GM19395 (cell line): ENCODE measurements around the gene FKBP15.
"Not testable (repeated sequence)": the region's sequence is repeated elsewhere in the genome, so short reads cannot be mapped to it uniquely, and the experiment has no call there.

ENCODE experiments used
- ATAC-seq: cut with Tn5 transposase; IDR thresholded peaks from one replicate; pipeline ENCODE4 v1.9.1; 2021; ENCODE audit warnings: mild to moderate bottlenecking, moderate library complexity; ENCODE audit not compliant: unreplicated experiment

The FKBP15 gene

DNA sequence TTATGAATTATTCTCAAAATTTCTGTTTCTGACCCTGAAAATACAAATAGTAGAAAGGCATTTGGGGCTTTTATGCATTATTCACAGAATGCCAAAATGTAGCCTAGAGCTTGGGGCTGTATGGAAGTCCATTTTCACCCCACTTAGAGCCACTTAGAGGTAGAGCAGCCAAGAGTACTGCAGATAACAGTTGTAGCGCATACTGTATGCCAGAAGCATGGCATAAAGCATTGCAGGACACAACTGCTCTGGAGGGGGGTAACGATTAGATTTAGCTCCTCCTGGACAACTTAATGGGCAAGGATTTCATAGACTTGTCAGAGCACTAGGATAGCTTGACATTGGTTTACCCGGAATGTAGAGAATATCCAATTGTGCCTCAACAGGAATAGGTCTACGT lies 15.9 kb upstream of the FKBP15 start:
- ATAC-seq = no peak

DNA sequence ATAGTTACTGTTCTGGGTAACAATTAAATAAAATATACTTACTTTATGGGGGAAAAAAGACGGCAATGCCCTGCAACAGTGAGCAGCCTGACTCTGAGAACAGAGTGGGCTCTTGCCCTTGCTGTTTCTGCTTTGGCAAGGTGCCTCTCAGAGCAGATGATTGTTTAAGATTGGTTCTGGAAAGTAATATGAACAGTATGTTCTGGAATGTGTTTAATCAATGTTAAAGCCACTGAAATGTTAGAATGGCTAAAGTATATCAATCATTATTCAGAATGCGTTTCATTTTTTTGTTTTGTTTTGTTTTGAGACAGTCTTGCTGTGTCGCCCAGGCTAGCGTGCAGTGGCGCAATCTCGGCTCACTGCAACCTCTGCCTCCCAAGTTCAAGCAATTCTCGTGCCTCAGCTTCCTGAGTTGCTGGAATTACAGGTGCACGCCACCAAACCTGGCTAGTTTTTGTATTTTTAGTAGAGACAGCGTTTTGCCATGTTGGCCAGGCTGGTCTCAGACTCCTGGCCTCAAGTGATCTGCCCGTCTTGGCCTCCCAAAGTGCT lies 14.7 kb upstream of the FKBP15 start:
- not testable (repeated sequence) for ATAC-seq

DNA sequence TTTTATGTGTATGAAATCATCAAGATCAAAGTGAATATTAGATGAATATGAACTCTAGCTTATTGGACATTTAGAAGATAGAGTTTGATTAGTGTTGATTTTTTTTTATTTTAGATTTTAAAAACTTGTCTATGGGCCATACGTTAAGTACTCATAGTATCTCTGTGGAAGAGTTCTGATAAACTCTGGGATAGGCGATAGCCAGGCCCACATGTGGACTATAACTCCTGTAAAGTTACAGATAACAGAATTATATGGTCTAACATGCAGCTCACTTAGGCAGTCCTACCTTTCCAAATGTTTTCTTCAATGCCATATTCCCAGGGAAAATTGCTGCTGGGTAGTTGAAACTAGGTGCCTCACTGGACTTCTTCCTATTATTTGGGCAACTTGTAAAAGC lies 10.6 kb upstream of the FKBP15 start:
- ATAC-seq = no peak

DNA sequence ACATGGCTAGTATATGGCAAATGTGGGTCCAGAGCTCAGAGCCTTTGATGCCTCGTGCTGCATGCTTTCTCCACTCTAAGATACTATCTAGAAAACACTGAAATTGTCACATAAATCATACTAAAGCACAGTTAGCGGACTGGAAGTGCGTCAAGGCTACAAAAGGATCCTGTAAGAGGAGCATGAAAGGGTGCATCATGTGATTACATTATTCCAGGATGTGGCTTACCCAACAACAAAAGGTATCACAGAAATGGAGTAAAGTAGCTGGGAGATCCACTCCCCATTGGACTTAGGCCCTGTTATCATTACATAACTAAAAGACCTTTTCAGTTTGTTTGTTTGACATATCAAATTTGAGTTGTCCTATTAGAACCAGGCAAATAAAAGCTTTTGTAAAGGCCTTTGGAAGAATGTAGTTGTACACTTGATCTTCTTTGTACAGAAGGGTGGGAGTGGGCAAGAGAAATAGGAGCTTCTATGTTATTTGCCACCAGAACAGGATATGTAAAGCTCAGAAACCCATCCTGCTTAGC lies 7.1 kb upstream of the FKBP15 start:
- ATAC-seq = no peak

DNA sequence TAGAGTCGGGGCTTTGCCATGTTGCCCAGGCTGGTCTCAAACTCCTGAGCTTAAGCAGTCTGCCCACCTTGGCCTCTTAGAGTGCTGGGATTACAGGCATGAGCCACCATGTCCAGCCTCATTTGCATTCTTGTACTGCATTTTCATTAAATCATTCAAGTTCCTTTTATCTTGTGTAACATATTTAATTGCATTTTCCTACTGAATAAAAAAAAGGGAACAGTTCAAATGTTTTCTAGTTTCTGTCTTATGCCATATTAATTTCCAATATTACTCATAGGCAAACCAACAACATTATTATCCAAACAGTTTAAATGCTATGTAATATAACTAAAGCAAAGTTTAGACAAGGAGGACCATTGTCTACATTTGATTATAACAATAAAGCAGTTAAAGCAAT lies 6.4 kb upstream of the FKBP15 start:
- ATAC-seq = no peak

DNA sequence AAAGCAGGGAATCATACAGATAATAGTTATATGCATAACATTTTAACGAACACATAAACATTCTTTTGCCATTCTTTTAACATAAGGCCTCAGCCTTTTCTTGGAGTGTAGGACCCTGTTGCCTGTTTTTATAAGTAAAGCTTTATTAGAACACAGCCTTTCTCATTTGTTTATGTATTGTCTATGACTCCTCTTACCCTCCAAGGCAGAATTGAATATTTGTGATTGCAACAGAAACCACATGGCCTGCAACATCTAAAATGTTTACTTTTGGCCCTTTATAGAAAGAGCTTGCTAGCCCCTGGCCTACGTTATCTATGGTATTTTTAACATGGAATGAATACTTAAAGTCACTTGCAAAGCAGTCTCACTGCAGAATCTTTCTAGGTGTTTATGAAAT lies 2.9 kb upstream of the FKBP15 start:
- no peak for ATAC-seq

DNA sequence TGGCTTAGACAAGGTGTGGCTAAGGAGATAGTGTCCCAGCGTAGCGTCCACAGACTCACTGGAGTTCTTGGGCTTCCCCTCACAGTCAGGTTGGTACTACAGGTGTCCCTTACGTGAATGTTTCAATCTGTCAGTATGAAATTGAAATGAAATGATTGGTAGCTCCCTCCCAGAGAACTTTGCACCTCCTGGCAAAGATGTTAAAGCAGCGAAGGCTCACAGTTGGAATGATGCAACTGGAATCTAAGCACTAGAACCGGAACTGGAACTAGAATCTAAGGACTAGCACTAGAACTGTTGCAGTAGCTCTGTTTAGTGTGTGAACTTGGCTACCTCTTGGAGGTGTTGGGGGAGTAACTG lies 1.4 kb upstream of the FKBP15 start:
- no peak for ATAC-seq

DNA sequence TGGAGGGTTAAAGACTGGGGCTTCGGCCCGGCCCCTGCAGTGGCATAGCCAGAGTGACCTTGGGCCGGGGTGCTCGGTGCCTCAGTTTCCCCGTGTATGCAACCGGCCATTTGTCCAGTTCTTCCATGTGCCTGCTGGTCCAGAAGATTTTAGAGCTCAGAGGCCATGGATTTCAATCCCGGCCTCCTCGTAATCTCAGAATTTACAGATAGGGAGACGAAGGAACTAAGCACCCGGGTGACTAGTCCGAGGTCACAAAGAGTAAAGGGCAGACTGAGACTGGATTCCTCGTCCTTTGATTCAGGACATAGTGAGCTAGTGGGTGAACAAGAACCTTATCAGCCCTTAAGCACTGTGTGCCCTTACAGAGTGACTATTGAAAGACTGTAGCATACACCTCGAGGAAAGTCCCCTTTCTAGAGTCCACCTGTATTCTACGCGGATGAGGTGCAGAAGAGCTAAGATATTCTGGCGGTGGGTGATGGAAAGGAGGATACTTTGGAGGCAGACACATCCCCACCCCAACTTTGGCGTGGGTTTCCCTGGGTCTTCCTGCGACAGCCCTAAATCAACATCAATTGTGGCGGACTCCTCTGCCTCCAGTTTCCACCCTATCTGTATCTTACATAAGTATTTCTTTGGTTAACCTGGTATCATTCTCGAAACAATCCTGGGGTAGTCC lies 864 bp upstream of the FKBP15 start:
- no peak for ATAC-seq

DNA sequence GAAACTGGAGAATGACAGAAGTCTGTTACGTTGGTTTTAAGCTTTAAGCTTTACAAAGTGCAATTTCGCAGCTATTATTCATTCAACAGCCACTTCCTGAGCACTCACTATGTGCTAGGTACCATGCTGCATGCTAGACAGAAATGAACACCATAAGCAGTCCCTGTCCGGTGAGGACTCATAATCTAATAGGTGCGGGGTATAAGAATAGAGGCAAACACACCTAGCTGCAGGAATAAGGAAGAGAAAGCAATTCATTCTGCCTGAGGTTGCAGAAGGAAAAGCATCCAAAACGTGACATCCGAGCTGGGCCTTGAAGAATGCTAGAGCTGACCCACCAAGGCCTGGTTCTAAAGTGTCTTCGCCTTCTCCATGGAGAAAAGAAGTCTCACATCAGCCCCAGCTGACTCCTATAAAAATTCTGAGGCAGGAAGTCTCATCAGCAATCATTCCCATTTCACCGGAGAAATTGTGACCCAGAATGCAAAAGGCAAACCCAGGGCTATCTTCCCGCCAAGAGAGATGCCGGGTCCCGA lies 542 bp downstream of the FKBP15 start:
- no peak for ATAC-seq

DNA sequence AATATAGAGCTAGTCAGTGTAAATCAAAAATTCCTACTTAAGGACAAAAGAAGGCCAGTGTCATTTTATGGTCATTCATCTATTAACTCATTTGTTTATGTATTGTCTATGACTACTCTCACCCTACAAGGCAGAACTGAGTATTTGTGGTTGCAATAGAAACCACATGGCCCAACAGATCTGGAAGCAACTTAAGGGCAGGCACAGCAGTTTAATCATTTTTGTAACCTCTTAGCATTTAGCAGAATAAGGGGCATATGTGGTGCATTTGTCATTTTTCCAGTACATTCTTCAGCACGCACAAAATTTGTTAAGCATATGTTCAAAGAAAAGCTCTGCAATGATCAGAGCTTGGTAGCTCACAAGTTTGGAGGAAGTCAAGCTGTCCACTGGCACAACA lies 1.1 kb downstream of the FKBP15 start:
- peak; percentile 67 for ATAC-seq

DNA sequence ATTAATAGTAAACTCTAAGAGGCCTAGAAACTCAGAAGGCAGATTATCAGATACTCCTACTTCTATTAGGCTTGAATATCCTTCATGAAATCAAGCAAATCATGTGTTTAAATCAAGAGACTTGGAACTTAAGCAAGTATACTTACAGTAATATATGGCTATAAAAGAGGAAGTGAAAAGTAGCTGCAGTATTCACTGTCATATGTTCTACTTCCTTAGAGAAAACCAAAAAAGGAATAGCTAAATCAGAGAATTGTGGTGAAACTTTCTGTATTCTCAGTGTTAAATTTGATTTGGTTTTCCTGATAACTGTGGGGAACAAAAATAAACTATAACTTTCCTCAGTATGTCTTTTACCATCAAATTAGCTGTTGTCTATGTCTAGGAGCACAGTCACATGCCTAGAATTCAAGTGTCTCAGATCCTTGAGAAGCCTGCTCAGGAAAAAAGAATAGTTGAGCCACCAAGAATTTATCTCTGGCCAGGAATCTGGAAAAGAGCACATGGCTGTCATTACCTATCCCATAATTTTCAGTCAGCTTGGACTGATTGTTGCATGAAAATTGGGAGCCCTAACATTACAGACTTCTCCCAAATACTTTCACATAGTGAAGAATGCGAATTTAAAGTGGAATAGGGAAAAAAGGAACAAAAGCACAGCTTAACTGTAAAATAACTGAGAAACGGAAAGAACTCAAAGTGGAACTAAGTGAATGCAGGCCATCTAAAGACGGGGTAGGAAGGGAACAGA lies 1.7 kb downstream of the FKBP15 start:
- peak; percentile 44 for ATAC-seq

DNA sequence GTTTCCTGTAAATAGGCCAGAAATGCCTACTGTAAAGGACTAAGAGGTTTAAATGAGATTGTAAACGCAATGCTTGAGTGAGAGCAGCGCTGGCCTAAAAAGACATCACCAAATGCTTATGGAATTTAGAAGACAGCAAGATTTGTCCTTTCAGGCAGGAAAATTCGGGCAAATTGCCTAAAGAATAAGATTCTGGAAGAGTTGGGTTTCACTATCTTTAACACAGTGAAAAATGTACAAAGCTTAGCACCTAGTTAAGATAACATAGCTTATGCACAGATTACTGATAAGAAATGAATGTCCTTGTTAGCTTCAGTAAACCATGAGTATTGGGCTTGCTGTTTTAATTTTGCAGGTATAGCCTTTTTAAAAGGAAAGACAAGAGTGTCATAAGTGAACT lies 4.7 kb downstream of the FKBP15 start:
- no peak for ATAC-seq

DNA sequence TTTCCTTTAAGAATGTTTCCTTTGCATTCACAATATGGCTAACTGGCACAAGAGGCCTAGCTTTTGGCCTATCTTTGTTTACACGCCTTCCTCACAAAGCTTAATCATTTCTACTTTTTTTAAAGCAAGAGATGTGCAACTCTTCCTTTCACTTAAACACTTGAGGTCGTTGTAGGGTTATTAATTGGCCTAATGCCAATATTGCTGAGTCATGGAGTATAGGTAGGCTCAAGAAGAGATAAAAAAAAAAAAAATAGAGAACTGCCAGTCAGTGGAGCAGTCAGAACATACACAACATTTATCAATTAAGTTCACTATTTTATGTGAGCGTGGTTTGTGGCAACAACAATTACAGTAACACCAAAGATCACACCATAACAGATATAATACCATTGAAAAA lies 5.9 kb downstream of the FKBP15 start:
- ATAC-seq = no peak

DNA sequence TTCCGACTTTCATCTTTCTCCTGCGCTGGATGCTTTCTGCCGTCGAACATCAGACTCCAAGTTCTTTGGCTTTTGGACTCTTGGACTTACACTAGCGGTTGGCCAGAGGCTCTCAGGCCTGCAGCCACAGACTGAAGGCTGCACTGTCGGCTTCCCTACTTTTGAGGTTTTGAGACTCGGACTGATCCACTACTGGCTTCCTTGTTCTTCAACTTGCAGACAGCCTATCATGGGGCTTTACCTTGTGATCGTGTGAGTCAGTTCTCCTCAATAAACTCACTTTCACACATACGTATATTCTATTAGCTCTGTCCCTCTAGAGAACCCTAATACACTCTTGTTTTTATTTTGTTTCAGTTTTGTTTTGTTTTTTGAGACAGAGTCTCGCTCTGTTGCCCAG lies 10.3 kb downstream of the FKBP15 start:
- ATAC-seq = no peak

DNA sequence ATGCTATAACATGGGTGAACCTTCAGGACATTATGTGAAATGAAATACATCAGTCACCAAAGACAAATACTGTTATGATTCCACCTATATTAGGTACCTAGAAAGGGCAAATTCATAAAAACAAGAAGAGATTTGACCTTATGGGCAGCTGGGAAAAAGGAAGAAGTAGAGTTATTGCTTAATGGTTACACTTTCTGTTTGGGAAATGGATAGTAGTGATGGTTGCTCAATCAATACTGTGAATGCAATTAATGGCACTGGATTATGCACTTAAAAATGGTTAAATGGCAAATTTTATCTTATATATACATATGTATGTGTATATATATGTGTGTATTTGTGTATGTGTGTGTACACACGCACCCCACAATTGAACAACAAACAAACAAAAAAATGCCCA lies 15.2 kb downstream of the FKBP15 start:
- no peak for ATAC-seq

DNA sequence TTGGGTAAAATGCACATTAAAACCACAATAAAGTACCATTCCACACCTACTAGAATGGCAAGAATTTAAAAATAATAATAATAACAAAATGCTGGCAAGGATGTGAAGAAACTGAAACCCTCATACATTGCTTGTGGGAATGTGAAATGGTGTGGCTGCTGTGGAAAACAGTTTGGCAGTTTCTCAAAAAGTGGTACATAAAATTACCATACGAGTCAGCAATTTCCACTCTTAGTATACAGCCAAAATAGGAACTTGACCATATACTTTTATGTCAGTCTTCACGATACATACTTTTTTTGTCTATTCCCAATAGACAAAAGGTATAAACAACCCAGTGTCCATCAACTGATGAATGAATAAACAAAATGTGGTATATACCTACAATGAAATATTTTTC lies 15.6 kb downstream of the FKBP15 start:
- ATAC-seq = no peak

DNA sequence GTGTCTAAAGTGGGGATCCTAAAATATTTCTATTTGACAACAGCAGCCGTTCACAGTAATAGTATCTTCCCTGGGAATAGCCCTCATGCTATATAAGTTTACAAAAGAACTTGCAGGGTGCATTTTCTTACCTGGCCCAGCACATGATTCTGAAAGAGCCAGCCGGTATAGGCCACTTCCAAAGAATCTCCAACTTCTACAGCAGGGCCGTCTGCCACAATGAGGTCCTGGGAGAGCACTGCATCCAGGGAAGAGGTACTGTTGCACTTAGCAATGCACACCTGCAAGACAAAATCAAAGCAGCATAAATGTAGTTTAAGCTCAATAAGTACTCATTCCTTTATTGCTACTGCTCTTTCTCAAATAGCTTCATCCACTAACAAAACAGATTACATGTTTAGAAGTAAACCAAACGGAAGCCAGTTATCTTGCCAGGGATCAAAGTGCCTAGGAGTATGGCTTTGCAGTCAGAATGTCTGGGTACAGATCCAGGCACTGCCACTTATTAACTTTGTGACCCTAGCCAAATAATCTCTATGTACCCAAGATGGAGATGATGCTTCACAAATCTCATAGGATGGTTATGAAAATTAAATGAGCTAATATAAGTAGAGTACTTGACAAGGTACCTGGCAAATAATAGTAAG lies 21.3 kb downstream of the FKBP15 start:
- ATAC-seq = no peak

DNA sequence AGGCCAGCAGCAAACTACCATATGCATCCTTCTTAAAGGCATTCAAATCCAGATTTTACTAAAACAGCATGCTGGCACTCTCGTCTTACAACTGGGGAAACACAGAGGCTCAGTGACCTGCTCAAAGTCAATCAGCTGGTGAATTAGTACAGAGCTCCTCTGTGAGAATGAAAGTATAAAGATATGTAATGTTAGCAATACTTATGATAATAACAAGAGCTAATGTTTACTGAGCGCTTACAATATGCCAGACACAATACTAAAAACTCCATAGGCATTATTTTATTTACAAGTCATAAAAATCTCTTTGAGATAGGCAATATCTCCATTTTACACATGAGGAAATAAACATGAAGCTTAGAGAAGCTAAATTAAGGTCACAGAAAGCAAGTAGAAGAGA lies 28.6 kb downstream of the FKBP15 start:
- no peak for ATAC-seq

DNA sequence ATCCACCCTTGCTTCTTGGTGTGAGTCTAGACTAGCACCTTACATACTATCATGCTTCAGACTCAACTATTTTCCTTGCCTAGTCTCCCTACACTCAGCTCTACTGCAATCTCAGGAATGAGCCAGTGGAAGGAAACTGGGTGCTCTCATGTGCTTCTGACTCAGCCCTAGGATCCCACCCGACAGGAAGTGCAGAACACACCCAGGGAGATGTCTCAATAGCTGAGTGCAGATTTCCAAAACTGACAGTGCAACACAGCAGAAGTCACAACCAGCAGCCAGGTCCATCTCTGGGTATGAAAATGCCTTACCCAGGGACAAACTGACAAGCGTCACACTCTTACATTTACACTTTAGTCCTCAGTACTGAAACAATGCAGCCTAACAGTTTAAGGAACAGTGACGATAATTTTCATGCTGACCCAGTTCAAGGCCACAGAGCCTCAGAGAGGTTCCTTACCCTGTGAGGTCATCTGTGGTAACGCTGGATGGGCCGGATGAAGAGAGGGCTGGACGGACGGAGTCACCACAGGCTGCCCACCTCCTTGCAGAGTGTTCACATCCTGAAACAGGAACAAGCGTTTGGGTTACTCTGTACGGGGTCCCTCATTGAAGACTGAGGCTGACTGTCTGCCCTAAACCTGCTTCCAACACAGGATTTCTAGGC lies 33.0 kb downstream of the FKBP15 start:
- ATAC-seq = no peak

DNA sequence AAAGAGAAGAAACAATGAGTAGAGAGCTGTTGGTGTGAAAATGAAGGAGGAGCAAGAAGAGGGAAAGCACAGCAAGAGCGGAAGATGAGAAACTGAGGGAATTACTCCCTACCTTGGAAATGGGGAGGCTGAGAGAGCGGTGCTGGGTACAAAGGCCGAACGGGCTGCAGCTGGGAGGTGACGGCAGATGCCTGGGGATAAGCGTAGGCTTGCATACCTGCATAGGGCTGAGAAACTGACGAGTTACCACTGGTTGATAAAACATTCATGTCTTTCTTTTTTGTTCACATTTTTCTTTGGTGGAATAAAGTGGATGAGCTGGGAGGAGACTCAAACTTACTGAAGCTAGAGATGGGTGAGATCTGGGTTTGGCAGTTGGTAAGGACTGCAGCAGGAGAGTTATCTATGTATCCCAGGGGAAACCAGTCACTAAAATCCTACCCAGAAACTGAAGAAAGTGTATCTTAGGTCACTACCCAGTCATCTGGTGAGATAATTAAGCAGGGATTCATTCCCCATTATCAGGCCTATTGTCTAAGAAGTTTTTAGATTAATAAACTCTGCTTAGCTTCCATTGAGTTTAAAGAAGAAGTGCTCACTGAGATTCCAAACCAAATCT lies 34.8 kb downstream of the FKBP15 start:
- no peak for ATAC-seq

DNA sequence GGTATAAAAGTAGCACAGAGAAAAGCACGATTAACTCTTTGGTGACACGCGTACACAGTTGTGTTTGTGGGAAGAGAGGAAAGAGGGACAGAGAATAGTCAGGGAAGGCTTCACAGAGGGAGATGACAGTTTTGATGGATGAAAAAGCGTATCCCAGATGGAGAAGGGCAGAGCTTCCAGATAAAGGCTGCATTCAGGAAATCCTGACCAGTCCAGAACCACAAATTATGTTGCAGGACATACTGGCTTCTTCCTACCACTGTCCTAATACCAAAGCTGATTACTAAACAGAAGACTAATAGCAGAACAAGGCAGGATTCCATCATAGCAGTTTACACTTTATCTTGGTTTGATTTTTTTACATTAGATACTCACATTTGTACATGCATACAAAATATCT lies 35.8 kb downstream of the FKBP15 start:
- ATAC-seq = no peak
